Anterior cingulate cortex (tissue), 58 donors: ENCODE data around the gene SCAMP2.
"Not testable (repeated sequence)": the region's sequence is repeated elsewhere in the genome, so short reads cannot be mapped to it uniquely, and the experiment has no call there.

Experiments used
- DNase-seq, 58 donors: peaks; one replicate each; lab custom pipeline; 2025; lab: John Stamatoyannopoulos, UW

The SCAMP2 gene

GRCh38 chr15:74873036-74873755, at the start of gene SCAMP2:
SCAMP2 (minus strand) TSS chr15:74873365; CDS start chr15:74873255, 110 bp downstream.
- peak; percentile 75 to 99 (median 94) for DNase-seq

GRCh38 chr15:74920456-74920855, 47.3 kb upstream of the SCAMP2 start:
- DNase-seq = no peak

GRCh38 chr15:74917676-74918075, 44.5 kb upstream of the SCAMP2 start:
- DNase-seq = no peak

- not testable (repeated sequence) for DNase-seq
Observed at GRCh38 chr15:74913799-74914198, 40.6 kb upstream of the SCAMP2 start.

- DNase-seq = no peak
Observed at GRCh38 chr15:74913041-74913440, 39.9 kb upstream of the SCAMP2 start.

DNA sequence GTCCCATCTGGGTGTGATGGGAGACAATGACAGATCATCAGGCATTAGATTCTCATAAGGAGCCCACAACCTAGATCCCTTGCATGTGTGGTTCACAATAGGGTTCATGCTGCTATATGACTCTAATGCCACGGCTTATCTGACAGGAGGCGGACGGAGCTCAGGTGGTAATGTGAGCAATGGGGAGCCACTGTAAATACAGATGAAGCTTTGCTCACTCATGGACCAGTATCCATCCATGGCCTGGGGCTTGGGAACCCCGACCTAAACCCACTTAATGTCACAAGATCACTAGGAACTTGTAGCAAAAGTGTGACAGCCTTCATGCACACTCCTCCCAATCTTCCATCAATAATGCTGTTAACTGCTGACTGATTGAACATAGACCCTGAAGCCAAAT, 35.5 kb upstream of the SCAMP2 start:
- DNase-seq = no peak

DNA sequence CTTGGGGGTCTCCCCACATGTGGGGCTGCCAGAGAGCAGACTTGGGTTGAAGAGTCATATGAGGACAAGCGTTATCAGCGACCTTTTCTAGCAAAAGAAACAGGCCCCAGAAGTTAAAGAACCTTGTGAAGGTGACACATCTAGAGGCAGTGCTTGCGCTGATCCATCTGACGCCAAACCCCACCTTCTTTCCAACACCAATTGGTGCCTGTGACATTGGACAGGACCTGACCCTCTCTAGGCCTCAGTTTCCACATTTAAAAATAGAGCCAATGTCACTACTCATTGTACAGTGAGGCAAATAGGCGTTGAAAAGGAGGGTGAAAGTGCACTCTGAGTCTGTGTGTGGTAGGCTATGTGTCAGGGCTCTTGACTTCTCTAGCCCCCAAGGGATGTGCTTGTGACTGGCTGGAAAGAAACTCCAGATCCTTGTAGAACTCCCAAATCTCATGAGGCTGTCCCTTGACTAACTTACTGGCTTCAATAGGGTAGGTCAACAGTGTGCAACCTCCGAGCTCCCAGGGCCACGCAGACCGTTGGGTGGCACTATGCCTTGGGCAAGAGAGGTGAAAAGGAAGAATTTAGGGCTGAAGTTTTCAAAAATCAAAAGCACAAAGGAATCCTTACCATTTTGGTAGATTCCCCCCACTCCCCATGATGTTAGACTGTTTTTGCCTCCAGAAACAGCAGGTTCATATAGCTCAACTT, 34.2 kb upstream of the SCAMP2 start:
- peak in 3 of 58 donors; percentile 35 to 71 (median 66) for DNase-seq

- DNase-seq = peak; percentile 11 to 94 (median 86)
Observed at GRCh38 chr15:74906450-74907162, 33.4 kb upstream of the SCAMP2 start, which contains the start of gene FAM219B. FAM219B (minus strand) TSS chr15:74906851; CDS start chr15:74906800, 51 bp downstream.

DNA sequence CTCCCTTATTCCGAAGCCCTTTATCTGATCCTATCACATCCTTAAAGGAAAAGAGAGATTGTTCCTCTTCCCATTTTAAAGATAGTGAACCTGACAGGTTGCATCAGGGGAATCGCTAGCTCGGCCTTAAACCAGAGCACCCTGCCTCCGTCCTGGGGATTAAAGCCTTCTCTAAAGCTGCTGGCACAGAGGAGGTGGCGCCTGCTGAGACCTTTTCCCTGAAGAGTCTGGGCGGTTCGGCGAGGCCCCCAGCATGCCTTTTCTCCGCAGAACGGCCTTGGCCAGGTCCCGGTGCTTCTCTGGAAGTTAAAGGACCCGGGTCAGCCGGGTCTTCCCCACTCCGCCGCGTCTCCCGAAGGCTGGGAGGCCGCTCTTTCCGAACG, 32.9 kb upstream of the SCAMP2 start:
- DNase-seq = peak in 26 of 58 donors; percentile 34 to 64 (median 52)

DNA sequence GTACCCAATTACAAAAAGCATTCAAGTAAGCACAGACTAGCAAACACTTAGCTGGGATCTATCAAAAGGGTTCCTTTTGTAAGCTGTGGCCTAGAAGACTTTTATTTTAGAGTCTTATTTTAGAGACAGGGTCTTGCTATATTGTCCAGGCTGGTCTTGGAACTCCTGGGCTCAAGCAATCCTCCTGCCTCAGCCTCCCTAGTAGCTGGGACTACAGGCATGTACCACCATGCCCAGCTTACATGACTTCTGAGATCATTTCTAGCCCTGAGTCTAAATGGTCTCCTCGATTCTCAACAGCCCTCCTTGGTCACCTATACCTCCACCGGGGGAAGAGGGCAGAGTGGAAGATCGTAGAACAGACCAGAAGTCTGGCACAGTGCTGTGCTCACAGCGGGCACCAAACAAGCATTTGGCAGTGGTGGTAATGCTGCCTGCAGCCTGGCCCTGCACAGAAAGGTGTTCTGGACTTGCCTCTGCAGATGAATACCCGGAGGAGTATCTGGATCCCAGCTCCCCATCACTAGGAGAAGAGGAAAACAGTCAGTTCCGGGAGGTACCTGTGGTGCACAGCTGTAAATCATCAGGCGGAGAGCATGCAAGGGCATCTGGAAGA, 31.1 kb upstream of the SCAMP2 start:
- DNase-seq = no peak

- DNase-seq = no peak
Observed at GRCh38 chr15:74903676-74904075, 30.5 kb upstream of the SCAMP2 start.

- DNase-seq = no peak
Observed at GRCh38 chr15:74902295-74903075, 29.3 kb upstream of the SCAMP2 start.

- DNase-seq = peak in 24 of 58 donors; percentile 3 to 59 (median 13)
Observed at GRCh38 chr15:74901612-74902063, 28.5 kb upstream of the SCAMP2 start.

DNA sequence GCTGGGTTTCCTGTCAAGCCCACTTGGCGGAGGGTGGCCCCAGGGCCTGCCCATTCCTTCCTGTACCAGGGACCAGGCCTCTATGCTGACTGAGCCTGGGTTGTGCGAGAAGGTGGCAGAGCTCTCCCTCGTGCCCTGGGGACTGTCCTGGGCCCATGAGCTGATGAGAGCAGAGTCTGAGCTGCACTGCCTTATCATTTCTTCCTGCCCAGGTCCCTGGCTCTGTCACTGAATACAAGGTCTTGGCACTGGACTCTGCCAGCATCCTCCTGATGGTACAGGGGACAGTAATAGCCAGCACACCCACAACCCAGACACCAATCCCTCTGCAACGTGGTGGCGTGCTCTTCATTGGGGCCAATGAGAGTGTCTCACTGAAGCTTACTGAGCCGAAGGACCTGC, 24.1 kb upstream of the SCAMP2 start:
- DNase-seq = peak in 1 of 58 donors; percentile 22

DNA sequence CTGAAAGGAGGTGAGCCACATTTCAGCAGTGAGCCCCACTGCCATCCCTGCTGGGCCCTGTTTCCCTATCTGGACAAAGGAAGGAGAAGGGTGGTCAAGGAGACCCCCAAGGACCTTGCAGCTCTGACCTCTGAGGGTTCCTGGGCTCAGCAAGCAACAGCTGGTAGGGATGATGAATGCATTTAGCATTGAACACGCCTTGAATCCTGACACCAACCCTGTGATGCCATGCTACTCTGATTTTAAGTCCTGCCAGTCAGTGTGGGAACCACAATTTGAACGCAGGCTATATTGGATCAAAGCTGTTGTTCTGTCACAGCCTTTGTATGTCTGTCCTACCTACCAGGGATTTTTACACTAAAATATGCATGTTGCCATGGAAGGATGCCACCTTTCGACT, 23.2 kb upstream of the SCAMP2 start:
- no peak for DNase-seq

- DNase-seq = no peak
Observed at GRCh38 chr15:74895830-74896229, 22.7 kb upstream of the SCAMP2 start.

GRCh38 chr15:74894383-74894782, 21.2 kb upstream of the SCAMP2 start:
- DNase-seq = not testable (repeated sequence)

GRCh38 chr15:74893627-74894026, 20.5 kb upstream of the SCAMP2 start:
- DNase-seq = no peak

- no peak for DNase-seq
Observed at GRCh38 chr15:74892931-74893330, 19.8 kb upstream of the SCAMP2 start.

DNA sequence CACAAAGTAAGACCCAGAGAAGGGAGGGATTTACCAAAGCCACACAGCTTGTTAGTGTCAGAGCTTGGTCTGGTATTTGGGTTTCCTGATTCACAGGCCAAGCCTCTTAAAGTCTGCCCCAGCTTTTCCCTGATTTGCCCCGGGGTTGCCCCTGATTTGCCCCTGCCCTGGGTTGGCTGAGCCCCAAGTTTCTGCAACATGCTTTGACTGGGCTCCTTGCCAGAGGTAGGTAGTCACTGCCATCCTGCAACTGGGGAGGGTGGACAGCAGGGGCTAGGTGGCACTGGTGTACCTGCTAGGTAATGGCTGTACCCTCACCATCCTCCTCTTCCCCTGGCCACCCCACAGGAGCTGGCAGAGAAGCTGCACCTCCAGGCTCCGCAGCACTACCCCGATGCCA, 19.1 kb upstream of the SCAMP2 start:
- DNase-seq = no peak
